ENCODE measurements around the gene SPRED2. TPM values are rescaled to one million over a fixed set of nuclear protein-coding genes. Genes with fewer than 3 reads are reported as not detected.
A peak's percentile ranks its signal among the peaks of the same experiment; 100 is the strongest.

SPRED2 gene
- total and polyA plus RNA-seq, 8 donors, result 6.2 to 20.0 (median 15.2) TPM

- Histone ChIP-seq H3K27me3 (no peaks in the 10 kb centered on the region), H3K4me3 (no peak overlapping the region), H3K4me1 (no peaks in the 10 kb centered on the region), H3K27ac (no peak overlapping the region), H3K36me3 (peaks cover 0 to 3% (median 0%) of the 10 kb centered on the region in 3 donors), H3K9me3 (no peaks in the 10 kb centered on the region)
- 73 to 77% methylated on average over 5 of the region's 5 CpGs for WGBS, 2 donors
- ATAC-seq, result peak in 2 of 4 donors; percentile 13 to 32
- TF ChIP-seq, protein P1, sequence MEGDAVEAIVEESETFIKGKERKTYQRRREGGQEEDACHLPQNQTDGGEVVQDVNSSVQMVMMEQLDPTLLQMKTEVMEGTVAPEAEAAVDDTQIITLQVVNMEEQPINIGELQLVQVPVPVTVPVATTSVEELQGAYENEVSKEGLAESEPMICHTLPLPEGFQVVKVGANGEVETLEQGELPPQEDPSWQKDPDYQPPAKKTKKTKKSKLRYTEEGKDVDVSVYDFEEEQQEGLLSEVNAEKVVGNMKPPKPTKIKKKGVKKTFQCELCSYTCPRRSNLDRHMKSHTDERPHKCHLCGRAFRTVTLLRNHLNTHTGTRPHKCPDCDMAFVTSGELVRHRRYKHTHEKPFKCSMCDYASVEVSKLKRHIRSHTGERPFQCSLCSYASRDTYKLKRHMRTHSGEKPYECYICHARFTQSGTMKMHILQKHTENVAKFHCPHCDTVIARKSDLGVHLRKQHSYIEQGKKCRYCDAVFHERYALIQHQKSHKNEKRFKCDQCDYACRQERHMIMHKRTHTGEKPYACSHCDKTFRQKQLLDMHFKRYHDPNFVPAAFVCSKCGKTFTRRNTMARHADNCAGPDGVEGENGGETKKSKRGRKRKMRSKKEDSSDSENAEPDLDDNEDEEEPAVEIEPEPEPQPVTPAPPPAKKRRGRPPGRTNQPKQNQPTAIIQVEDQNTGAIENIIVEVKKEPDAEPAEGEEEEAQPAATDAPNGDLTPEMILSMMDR (IDR thresholded peaks at IDR 0.05), result no peak
- no peak for FAIRE-seq
- DNase-seq, result no peak
- intact Hi-C loops (cut with DNase I), result no loop called here
Observed at GRCh38 chr2:65277791-65278483, 154.5 kb downstream of the SPRED2 start.

DNA sequence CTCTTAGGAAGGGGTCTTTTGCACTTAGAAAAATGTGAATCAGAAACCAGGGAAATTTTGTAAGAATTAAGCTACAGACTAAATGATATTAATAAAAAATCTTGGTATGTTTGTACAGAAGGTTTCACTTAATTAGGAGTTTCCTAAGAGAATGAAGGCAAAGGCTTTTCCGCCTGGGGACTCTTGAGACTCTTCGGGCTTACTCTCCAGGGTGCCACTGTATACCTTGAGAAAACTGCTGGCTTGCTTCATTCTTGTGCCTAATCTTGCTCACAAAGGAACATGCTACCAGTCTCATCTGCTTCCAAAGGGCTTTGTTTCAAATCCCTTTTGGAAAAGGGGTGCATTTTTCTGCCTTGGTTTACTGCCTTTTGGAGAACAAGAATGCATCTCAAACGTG is 155.3 kb downstream of the SPRED2 start:
- H3K27ac ChIP-seq, result no peak overlapping the region
- ATAC-seq (no peak), FAIRE-seq (no peak), DNase-seq (no peak)
- H3K9me3 ChIP-seq, result no peaks in the 10 kb centered on the region
- 76 to 80% methylated on average over 3 of the region's 3 CpGs for WGBS, 2 donors
- no peak overlapping the region for H3K4me3 ChIP-seq
- TF ChIP-seq, protein P1 (IDR thresholded peaks at IDR 0.05), result no peak
- H3K36me3 ChIP-seq, result peaks cover 0 to 3% (median 0%) of the 10 kb centered on the region in 3 donors
- H3K27me3 ChIP-seq, result no peaks in the 10 kb centered on the region
- intact Hi-C loops (cut with DNase I), result no loop called here
- H3K4me1 ChIP-seq, result no peaks in the 10 kb centered on the region

- Histone ChIP-seq H3K4me3 (no peak overlapping the region), H3K9me3 (no peaks in the 10 kb centered on the region), H3K36me3 (peaks cover 0 to 3% (median 2%) of the 10 kb centered on the region in 3 donors), H3K4me1 (no peaks in the 10 kb centered on the region), H3K27me3 (no peaks in the 10 kb centered on the region), H3K27ac (no peak overlapping the region)
- no peak for FAIRE-seq
- WGBS, 2 donors, result 65 to 71% methylated on average over 5 of the region's 5 CpGs
- TF ChIP-seq, protein P1 (IDR thresholded peaks at IDR 0.05), result no peak
- intact Hi-C loops (cut with DNase I), result no loop called here
- no peak for ATAC-seq
- no peak for DNase-seq
Observed at GRCh38 chr2:65276609-65277008, 155.8 kb downstream of the SPRED2 start.

DNA sequence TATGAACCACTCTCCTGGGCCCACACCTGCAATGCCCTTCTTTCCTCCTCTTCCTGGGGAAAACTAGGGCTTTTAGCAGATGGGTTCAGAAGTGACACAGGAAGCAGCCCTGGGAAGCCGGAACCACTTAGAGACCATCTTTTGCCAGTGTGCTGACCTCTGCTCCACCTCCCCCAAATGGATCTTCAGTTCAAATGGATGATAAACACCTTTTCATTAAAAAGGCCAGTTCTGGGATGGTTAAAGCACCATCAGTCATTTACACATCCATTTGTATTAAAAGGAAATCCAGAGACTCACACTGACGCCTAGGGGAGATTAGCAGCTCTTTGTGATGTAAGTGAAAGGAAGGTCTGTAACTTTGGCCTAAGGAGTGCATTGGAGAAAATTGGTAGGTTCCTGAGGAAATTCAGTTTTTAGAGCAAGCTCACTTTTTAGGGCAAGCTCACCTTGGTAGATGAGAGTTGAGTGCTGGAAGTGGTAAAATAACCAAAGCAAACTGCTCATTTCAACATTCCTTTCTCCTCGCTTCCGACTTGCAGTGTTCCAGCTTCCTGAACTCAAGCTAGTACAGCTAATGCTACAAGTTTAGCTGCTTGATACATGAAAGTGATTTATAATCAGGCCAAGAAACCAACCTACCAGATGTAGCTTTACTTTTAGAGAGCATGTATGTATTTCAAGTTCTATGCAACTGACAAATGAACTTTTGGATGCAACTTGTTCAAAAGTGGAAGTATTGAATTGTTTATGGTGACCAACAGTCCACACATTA is 157.1 kb downstream of the SPRED2 start:
- WGBS, 2 donors, result 85 to 86% methylated on average over 4 of the region's 4 CpGs
- DNase-seq (no peak), ATAC-seq (no peak), FAIRE-seq (no peak)
- Histone ChIP-seq H3K9me3 (no peaks in the 10 kb centered on the region), H3K27ac (no peak overlapping the region), H3K4me1 (no peaks in the 10 kb centered on the region), H3K36me3 (peaks cover 0 to 3% (median 2%) of the 10 kb centered on the region in 3 donors), H3K27me3 (no peaks in the 10 kb centered on the region), H3K4me3 (no peak overlapping the region)
- intact Hi-C loops (cut with DNase I), result no loop called here
- TF ChIP-seq, protein P1 (IDR thresholded peaks at IDR 0.05), result no peak

GRCh38 chr2:65273344-65273743 is 159.1 kb downstream of the SPRED2 start:
- 94 to 96% methylated on average over 8 of the region's 8 CpGs for WGBS, 2 donors
- TF ChIP-seq, protein P1 (IDR thresholded peaks at IDR 0.05), result no peak
- no peak for FAIRE-seq
- peaks cover 0 to 3% (median 2%) of the 10 kb centered on the region in 3 donors for H3K36me3 ChIP-seq
- intact Hi-C loops (cut with DNase I), result no loop called here
- no peak overlapping the region for H3K27ac ChIP-seq
- DNase-seq, result no peak
- H3K9me3 ChIP-seq, result no peaks in the 10 kb centered on the region
- H3K4me1 ChIP-seq, result no peaks in the 10 kb centered on the region
- ATAC-seq, result no peak
- H3K27me3 ChIP-seq, result no peaks in the 10 kb centered on the region
- no peak overlapping the region for H3K4me3 ChIP-seq

Data from pancreas (tissue), 10 donors.